ENCODE results near the gene RUBCN.
"Not testable (repeated sequence)": the region's sequence is repeated elsewhere in the genome, so short reads cannot be mapped to it uniquely, and the experiment has no call there.

DNA sequence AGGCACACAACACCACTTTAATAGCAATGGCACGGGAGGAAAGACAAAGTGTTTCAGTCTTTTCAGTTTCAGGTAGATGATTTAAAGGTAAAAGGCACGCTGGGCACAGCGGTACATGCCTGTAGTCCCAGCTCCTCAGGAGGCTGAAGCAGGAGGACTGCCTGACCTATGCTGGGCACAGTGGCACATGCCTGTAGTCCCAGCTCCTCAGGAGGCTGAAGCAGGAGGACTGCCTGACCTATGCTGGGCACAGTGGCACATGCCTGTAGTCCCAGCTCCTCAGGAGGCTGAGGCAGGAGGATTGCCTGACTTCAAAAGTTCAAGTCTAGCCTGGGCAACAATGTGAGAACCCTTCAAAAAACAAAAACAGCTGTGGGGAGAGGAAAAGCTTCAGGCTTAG, 8.8 kb downstream of the RUBCN start:
- TF ChIP-seq, protein P1, sequence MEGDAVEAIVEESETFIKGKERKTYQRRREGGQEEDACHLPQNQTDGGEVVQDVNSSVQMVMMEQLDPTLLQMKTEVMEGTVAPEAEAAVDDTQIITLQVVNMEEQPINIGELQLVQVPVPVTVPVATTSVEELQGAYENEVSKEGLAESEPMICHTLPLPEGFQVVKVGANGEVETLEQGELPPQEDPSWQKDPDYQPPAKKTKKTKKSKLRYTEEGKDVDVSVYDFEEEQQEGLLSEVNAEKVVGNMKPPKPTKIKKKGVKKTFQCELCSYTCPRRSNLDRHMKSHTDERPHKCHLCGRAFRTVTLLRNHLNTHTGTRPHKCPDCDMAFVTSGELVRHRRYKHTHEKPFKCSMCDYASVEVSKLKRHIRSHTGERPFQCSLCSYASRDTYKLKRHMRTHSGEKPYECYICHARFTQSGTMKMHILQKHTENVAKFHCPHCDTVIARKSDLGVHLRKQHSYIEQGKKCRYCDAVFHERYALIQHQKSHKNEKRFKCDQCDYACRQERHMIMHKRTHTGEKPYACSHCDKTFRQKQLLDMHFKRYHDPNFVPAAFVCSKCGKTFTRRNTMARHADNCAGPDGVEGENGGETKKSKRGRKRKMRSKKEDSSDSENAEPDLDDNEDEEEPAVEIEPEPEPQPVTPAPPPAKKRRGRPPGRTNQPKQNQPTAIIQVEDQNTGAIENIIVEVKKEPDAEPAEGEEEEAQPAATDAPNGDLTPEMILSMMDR (conservative IDR thresholded peaks at IDR 0.05), result not testable (repeated sequence)
- TF ChIP-seq ZFX (IDR thresholded peaks at IDR 0.05), result not testable (repeated sequence)
